Natural killer cell (primary cell): Measurements from ENCODE around the gene ARID3C. TPM values are rescaled to one million over a fixed set of nuclear protein-coding genes. Genes with fewer than 3 reads are reported as not detected.

Experiments
- ATAC-seq, 3 donors: fragments of 150-1000 bp in 2 of 3; fragments of 200-7000 bp in 1 of 3; cut with Tn5 transposase; 1 replicate in 1 of 3; 2 replicates in 2 of 3; pipeline ENCODE4 v1.10.0; 2021; ENCODE audit warnings: mild to moderate bottlenecking in 2 of 3, moderate library complexity in 2 of 3
- DNase-seq, 2 donors: peaks; one replicate each; pipeline versions ENCODE4 v3.0.0 to v3.0.0-alpha.2; 2013 to 2021; ENCODE audit warnings: mixed read lengths in 1 of 2
- H3K27ac ChIP-seq: one replicate; pipeline ENCODE4 v1.5.1; 2013; ENCODE audit warnings: mild to moderate bottlenecking, low read length
- H3K27me3 ChIP-seq: one replicate; pipeline ENCODE4 v1.6.1; 2013; ENCODE audit warnings: low read length; ENCODE audit not compliant: control insufficient read depth, insufficient read depth
- H3K36me3 ChIP-seq: one replicate; pipeline ENCODE4 v1.6.1; 2013; ENCODE audit warnings: low read length; ENCODE audit not compliant: control insufficient read depth, insufficient read depth
- H3K4me1 ChIP-seq: one replicate; pipeline ENCODE4 v1.6.1; 2013; ENCODE audit warnings: low read length; ENCODE audit not compliant: control insufficient read depth, insufficient read depth
- H3K4me3 ChIP-seq: one replicate; pipeline ENCODE4 v1.5.1; 2013; ENCODE audit warnings: low read length
- H3K9me3 ChIP-seq: one replicate; pipeline ENCODE4 v1.6.1; 2013; ENCODE audit warnings: low read length; ENCODE audit not compliant: control insufficient read depth, insufficient read depth
- H3K27ac Mint-ChIP-seq, 2 donors: one replicate each; pipeline ENCODE4 v1.8.0; 2022; ENCODE audit warnings: mild to moderate bottlenecking in 2 of 2, mixed read lengths in 2 of 2, moderate library complexity in 1 of 2
- H3K27me3 Mint-ChIP-seq, 2 donors: one replicate each; pipeline ENCODE4 v1.8.0; 2022; ENCODE audit warnings: low read depth in 2 of 2, mixed read lengths in 2 of 2
- H3K36me3 Mint-ChIP-seq: one replicate; pipeline ENCODE4 v1.8.0; 2022; ENCODE audit warnings: mixed read lengths
- H3K4me1 Mint-ChIP-seq, 2 donors: one replicate each; pipeline ENCODE4 v1.8.0; 2022; ENCODE audit warnings: mixed read lengths in 2 of 2
- H3K4me3 Mint-ChIP-seq: one replicate; pipeline ENCODE4 v1.8.0; 2022; ENCODE audit warnings: mild to moderate bottlenecking, moderate library complexity, mixed read lengths
- H3K9me3 Mint-ChIP-seq, 2 donors: one replicate each; pipeline ENCODE4 v1.8.0; 2022; ENCODE audit warnings: mixed read lengths in 2 of 2
- WGBS: methylation state at CpG from one replicate; pipeline ENCODE4 v1.1.7; 2013; ENCODE audit warnings: missing lambda C conversion rate; ENCODE audit not compliant: insufficient coverage; 5-methylcytosine and 5-hydroxymethylcytosine counted together
- intact Hi-C: fragments of 100-400 bp; cut with micrococcal nuclease; formaldehyde crosslinking; loops from one replicate; pipeline ENCODE4 v1.14.2; 2022
- total RNA-seq, 4 donors: library from RNA; stranded (reverse); fragments of 120-200 nt in 1 of 4; gene quantifications; one replicate each; pipeline versions ENCODE4 v1.2.3 to v1.2.4, GENCODE V29; 2013 to 2022
- TF ChIP-seq, protein P1 (sequence below): fragments of 200-600 bp; IDR thresholded peaks from one replicate; pipeline ENCODE4 v1.8.0; 2022; ENCODE audit warnings: antibody characterized with exemption

The ARID3C gene
- total RNA-seq, 3 donors from 2014 or later (not counting 1 experiment from before 2014, with no cell fraction given) = 0.24 to 0.77 TPM; not detected in 1

GRCh38 chr9:34591248-34591916 is 37.5 kb downstream of the ARID3C start:
- Mint-ChIP-seq H3K27me3 (peaks cover 54 to 68% of the 10 kb centered on the region in 2 donors), H3K4me1 (peaks cover 9 to 41% of the 10 kb centered on the region in 2 donors), H3K4me3 (peak overlapping the region; percentile 55), H3K27ac (no peak overlapping the region), H3K9me3 (no peaks in the 10 kb centered on the region), H3K36me3 (no peaks in the 10 kb centered on the region)
- peak; percentile 77 to 86 for DNase-seq
- no peaks in the 10 kb centered on the region for H3K9me3 ChIP-seq
- peak overlapping the region; percentile 20 for H3K4me3 ChIP-seq
- no peaks in the 10 kb centered on the region for H3K36me3 ChIP-seq
- 2% methylated on average over 59 of the region's 60 CpGs for WGBS
- H3K27me3 ChIP-seq = peaks cover 40% of the 10 kb centered on the region
- TF ChIP-seq, protein P1, sequence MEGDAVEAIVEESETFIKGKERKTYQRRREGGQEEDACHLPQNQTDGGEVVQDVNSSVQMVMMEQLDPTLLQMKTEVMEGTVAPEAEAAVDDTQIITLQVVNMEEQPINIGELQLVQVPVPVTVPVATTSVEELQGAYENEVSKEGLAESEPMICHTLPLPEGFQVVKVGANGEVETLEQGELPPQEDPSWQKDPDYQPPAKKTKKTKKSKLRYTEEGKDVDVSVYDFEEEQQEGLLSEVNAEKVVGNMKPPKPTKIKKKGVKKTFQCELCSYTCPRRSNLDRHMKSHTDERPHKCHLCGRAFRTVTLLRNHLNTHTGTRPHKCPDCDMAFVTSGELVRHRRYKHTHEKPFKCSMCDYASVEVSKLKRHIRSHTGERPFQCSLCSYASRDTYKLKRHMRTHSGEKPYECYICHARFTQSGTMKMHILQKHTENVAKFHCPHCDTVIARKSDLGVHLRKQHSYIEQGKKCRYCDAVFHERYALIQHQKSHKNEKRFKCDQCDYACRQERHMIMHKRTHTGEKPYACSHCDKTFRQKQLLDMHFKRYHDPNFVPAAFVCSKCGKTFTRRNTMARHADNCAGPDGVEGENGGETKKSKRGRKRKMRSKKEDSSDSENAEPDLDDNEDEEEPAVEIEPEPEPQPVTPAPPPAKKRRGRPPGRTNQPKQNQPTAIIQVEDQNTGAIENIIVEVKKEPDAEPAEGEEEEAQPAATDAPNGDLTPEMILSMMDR = peak; percentile 86
- intact Hi-C loops = loop anchor here (5.0 kb wide), 1 partner anchor 154 kb away; no protein-coding TSS in a partner anchor
- peak; percentile 83 to 89 (median 87) for ATAC-seq
- H3K27ac ChIP-seq = no peak overlapping the region
- peaks cover 28% of the 10 kb centered on the region for H3K4me1 ChIP-seq

- peaks cover 40% of the 10 kb centered on the region for H3K27me3 ChIP-seq
- no peaks in the 10 kb centered on the region for H3K36me3 ChIP-seq
- H3K27ac Mint-ChIP-seq = peak overlapping the region in 1 of 2 donors; percentile 31
These were observed 38.3 kb downstream of the ARID3C start for GRCh38 chr9:34590381-34591247.

GRCh38 chr9:34589636-34590380 is 39.1 kb downstream of the ARID3C start, which contains the start of gene CNTFR:
TSS of gene CNTFR (minus strand) at chr9:34589724. CDS start at chr9:34568981, 20,743 bp downstream.
- Histone ChIP-seq H3K4me3 (no peak within 1 kb of the TSS), H3K36me3 (no peaks in the 10 kb centered on the region), H3K4me1 (peaks cover 28% of the 10 kb centered on the region), H3K27ac (no peak within 1 kb of the TSS), H3K27me3 (peaks cover 39% of the 10 kb centered on the region), H3K9me3 (no peaks in the 10 kb centered on the region)
- ATAC-seq (peak in 1 of 3 donors; percentile 27), DNase-seq (peak in 1 of 2 donors; percentile 31)
- under 1% methylated on average over 104 of the region's 104 CpGs for WGBS
- H3K36me3 Mint-ChIP-seq = no peaks in the 10 kb centered on the region
- H3K4me3 Mint-ChIP-seq = peak within 1 kb of the TSS; percentile 55
- peaks cover 9 to 47% of the 10 kb centered on the region in 2 donors for H3K4me1 Mint-ChIP-seq
- no peaks in the 10 kb centered on the region for H3K9me3 Mint-ChIP-seq
- H3K27ac Mint-ChIP-seq = peak within 1 kb of the TSS in 1 of 2 donors; percentile 31
- TF ChIP-seq, protein P1 = no peak
- intact Hi-C loops = loop anchor here (5.0 kb wide), 1 partner anchor 153 kb away; no protein-coding TSS in a partner anchor
- H3K27me3 Mint-ChIP-seq = peaks cover 61 to 69% of the 10 kb centered on the region in 2 donors

More at GRCh38 chr9:34590381-34591247, 38.3 kb downstream of the ARID3C start:
- peaks cover 28% of the 10 kb centered on the region for H3K4me1 ChIP-seq
- Mint-ChIP-seq H3K4me1 (peaks cover 9 to 45% of the 10 kb centered on the region in 2 donors), H3K4me3 (peak overlapping the region; percentile 55), H3K27me3 (peaks cover 56 to 69% of the 10 kb centered on the region in 2 donors), H3K9me3 (no peaks in the 10 kb centered on the region), H3K36me3 (no peaks in the 10 kb centered on the region)
- no peaks in the 10 kb centered on the region for H3K9me3 ChIP-seq
- no peak overlapping the region for H3K27ac ChIP-seq
- intact Hi-C loops = loop anchor here (5.0 kb wide), 1 partner anchor 153 kb away; no protein-coding TSS in a partner anchor
- ATAC-seq (no peak), DNase-seq (peak in 1 of 2 donors; percentile 22)
- TF ChIP-seq, protein P1 = no peak
- peak overlapping the region; percentile 20 for H3K4me3 ChIP-seq
- WGBS = 3% methylated on average over 34 of the region's 40 CpGs
